SK-N-SH treated with all-trans-retinoic acid at 6 μM for 48 hours (cell line): Measurements from ENCODE around the gene APOC3.

Source experiments
- ARNTL ChIP-seq: fragments of 450-650 bp; formaldehyde crosslinking; IDR thresholded peaks from 2 replicates; pipeline ENCODE4 v1.5.0; 2020; ENCODE audit warnings: low read depth, mild to moderate bottlenecking, moderate library complexity, borderline replicate concordance
- CSDC2 ChIP-seq: fragments of 250-450 bp; sonication (Bioruptor Pico); IDR thresholded peaks from 2 replicates; pipeline ENCODE4 v1.5.0; 2020; ENCODE audit warnings: mild to moderate bottlenecking, moderate library complexity
- RARB ChIP-seq: fragments of 250-450 bp; sonication (Bioruptor Pico); IDR thresholded peaks from 2 replicates; pipeline ENCODE4 v1.8.0; 2021; ENCODE audit warnings: mild to moderate bottlenecking, moderate library complexity
- SNAI2 ChIP-seq: fragments of 250-450 bp; sonication (Bioruptor Pico); IDR thresholded peaks from 2 replicates; pipeline ENCODE4 v1.5.0; 2020; ENCODE audit warnings: mild to moderate bottlenecking, moderate library complexity
- ZFP3 ChIP-seq: fragments of 250-450 bp; sonication (Bioruptor Pico); IDR thresholded peaks from 2 replicates; pipeline ENCODE4 v1.5.0; 2020; ENCODE audit warnings: mild to moderate bottlenecking, moderate library complexity
- ZNF565 ChIP-seq: fragments of 450-650 bp; formaldehyde crosslinking; conservative IDR thresholded peaks from 2 replicates; pipeline ENCODE4 v1.5.0; 2020; ENCODE audit warnings: low read depth, mild to moderate bottlenecking, moderate library complexity
- TF ChIP-seq, protein P1 (sequence below): fragments of 250-450 bp; sonication (Bioruptor Pico); IDR thresholded peaks from 2 replicates; pipeline ENCODE4 v1.5.1; 2021; ENCODE audit warnings: mild to moderate bottlenecking, moderate library complexity

- TF ChIP-seq, protein P1, sequence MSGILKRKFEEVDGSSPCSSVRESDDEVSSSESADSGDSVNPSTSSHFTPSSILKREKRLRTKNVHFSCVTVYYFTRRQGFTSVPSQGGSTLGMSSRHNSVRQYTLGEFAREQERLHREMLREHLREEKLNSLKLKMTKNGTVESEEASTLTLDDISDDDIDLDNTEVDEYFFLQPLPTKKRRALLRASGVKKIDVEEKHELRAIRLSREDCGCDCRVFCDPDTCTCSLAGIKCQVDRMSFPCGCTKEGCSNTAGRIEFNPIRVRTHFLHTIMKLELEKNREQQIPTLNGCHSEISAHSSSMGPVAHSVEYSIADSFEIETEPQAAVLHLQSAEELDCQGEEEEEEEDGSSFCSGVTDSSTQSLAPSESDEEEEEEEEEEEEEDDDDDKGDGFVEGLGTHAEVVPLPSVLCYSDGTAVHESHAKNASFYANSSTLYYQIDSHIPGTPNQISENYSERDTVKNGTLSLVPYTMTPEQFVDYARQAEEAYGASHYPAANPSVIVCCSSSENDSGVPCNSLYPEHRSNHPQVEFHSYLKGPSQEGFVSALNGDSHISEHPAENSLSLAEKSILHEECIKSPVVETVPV (CRISPR knock-in tag) = no peak
- TF ChIP-seq ZFP3 (CRISPR knock-in tag) (no peak), ARNTL (no peak), RARB (CRISPR knock-in tag) (no peak), ZNF565 (CRISPR knock-in tag) (no peak), SNAI2 (no peak), CSDC2 (no peak)
Observed at GRCh38 chr11:116804001-116804400, 25.7 kb upstream of the APOC3 start.
